ENCODE results near the gene MMS19.
"Not testable (repeated sequence)": the region's sequence is repeated elsewhere in the genome, so short reads cannot be mapped to it uniquely, and the experiment has no call there.

MMS19 gene

DNA sequence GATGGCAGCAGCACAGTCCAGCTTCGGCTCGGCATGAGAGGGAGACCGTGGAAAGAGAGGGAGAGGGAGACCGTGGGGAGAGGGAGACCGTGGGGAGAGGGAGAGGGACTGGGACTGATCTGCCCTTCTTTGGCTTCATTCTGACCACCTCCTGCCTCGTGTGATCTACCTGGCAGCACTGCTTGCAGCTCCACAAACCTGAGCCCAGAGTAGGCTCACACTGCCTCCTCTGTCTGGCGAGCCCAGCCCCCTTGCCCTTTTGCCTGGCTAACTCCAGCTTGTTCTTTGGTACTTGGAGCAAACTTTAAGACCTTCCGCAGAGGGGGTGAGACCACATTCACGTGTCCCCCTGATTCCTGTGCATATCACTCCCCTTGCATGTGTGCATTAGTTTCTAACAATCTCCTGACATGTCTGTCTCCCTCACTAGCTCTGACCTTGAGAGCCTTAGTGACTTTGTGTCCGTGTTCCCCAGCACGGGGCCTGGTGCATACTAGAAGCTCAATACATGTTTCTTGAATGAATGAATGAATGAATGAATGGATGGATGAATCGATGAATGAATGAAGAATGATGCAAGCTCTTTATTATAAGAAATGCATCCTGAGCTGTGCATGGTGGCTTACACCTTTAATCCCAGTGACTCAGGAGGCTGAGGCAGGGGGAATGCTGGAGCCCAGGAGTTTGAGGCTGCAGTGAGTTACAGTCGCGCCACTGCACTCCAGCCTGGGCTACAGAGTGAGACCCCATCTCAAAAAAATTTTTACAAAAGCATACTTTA is 31.7 kb upstream of the MMS19 start:
- no peak for DNase-seq (ENCODE audit: low read depth, low spot score)

DNA sequence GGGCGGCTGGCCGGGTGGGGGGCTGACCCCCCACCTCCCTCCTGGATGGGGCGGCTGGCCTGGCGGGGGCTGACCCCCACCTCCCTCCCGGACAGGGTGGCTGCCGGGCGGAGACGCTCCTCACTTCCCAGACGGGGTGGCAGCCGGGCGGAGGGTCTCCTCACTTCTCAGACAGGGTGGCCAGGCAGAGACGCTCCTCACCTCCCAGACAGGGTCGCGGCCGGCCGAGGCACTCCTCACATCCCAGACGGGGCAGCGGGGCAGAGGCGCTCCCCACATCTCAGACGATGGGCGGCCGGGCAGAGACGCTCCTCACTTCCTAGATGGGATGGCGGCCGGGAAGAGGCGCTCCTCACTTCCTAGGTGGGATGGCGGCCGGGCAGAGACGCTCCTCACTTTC is 30.7 kb upstream of the MMS19 start:
- not testable (repeated sequence) for DNase-seq (ENCODE audit: low read depth, low spot score)

DNA sequence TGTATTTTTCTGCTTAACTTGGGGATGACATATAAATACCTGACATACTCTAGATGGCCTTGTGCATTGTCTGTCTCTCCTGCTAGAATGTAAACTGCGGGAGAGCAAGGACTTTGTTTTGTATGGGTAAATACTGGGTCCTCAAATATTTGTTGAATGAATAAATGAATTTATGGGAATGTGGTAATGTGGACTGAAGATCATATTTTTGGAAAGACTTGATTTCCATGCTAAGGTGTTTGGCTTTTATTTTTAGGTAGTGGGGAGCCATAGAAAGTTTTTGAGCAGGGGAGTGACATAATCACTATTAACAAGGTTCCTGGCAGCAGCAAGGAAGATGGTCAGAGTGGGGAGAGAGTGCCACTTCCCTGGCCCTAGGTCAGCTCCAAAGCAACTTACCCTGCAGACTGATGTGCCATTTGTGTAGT is 27.5 kb upstream of the MMS19 start:
- DNase-seq (ENCODE audit: low read depth, low spot score), result no peak

DNA sequence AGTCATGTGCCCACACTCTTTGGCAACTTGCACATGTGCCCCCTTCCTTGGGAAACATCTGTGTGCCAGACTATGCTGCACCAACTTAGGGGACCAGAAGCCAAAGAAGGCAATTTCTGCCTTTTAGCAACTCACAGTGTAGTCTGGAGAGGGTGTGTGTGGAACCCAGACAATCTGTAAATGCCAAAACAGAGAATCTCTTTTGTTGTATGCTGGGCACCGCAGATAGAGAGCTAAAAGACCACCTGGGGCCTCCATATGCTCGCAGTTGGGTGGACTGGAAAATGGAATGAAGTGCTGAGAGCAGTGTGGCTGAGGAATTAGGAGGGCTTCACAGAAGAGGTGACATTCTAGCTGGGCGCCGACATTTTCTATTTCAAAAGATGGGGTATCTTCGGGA is 26.9 kb upstream of the MMS19 start:
- no peak for DNase-seq (ENCODE audit: low read depth, low spot score)

DNA sequence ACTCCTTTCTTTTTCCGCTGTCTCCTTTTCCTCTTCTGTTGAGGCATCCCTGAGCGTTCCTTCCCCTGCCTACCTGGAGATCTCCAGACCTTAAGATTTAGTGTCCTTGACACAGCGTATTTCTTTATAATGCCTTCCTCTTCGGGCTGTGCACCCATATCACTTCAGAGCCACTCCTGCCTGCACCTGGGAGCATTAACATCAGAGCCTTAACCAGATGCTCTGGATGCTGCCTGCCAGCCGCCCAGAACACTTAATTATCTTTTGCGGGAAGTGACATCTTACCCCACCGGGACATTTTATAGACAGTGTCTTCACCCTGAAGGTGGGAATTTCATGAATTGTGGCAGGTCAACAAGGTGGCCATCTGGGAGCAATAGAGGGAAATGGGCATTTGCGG is 24.7 kb upstream of the MMS19 start:
- no peak for DNase-seq (ENCODE audit: low read depth, low spot score)

GRCh38 chr10:97522071-97522470 is 23.8 kb upstream of the MMS19 start:
- no peak for DNase-seq (ENCODE audit: low read depth, low spot score)

- DNase-seq (ENCODE audit: low read depth, low spot score), result no peak
Measured at GRCh38 chr10:97520978-97521761, 22.9 kb upstream of the MMS19 start.

DNA sequence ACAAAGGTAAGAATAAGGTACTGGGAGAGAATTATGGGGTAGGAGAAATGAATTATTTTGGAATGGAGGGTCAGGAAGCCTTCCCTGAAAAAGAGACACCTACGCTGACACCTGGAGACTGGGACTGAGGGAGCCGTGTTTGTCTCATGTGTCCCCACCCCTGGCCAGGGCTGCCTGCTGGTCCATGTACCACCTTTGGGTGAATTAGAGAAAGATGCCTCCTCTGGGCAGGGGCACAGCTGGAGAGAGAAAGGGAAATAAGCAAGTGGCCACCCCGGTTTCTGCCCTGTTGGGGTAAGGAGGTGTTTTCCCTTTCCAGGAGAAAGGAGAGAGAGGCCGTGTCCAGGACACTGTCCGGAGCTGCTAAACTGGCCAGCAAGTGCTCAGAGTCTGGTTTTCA is 22.3 kb upstream of the MMS19 start:
- DNase-seq (ENCODE audit: low read depth, low spot score), result no peak

DNA sequence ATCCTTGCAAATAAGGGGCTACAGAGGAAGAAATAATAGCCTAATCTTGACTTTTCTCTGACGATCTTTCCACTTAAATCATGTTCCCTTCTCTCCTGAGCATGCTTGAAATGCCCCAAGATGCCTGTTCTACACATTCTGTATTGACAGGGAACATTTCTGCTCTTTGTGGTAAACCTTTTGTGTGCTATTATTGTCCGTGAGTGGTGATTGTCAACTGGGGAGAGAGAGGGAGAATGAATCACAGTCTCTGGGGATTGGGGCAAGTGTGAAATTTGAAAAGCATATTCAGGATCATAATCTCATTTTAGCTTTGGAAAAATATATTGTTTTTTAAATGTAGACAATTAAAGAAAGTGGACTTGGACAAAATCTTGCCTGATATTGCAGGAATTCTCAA is 21.1 kb upstream of the MMS19 start:
- no peak for DNase-seq (ENCODE audit: low read depth, low spot score)

- DNase-seq (ENCODE audit: low read depth, low spot score), result no peak
Measured at GRCh38 chr10:97518301-97519043, 20.2 kb upstream of the MMS19 start.

- DNase-seq (ENCODE audit: low read depth, low spot score), result no peak
Measured at GRCh38 chr10:97517778-97518300, 19.6 kb upstream of the MMS19 start.

DNA sequence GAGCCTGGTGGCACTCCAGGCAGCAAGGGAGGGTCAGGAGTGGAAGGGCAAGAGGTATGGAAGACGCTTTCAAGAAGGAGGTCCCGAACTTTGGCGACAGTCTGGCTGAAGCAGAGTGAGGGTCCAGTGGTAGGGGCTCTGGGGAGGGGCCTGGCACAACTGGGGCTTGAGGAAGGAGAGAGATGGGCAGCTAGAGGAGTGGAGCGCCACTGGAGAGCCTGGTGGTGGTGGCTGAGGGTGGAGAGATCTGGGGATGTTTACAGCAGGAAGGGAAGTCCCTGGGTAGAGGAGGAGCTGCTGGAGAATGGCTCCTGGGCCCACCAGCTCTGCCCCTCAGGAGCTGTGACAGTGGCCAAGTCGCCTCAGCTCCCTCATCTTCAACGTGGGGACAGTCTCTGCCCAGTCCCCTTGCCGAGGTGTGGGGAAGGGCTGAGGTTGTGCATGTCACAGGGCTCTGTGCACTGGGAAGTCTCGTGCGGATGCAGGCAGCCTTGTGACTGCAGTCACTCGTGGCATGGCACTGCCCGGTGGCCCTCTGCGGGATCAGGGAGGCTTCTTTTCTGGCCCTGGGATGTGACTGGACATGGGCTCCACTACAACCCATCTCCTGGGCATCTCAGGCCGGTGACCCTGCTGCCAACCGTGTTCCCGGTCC is 19.0 kb upstream of the MMS19 start:
- no peak for DNase-seq (ENCODE audit: low read depth, low spot score)

- DNase-seq (ENCODE audit: low read depth, low spot score), result no peak
Measured at GRCh38 chr10:97515271-97515978, 17.2 kb upstream of the MMS19 start.

GRCh38 chr10:97514344-97514743 is 16.1 kb upstream of the MMS19 start:
- no peak for DNase-seq (ENCODE audit: low read depth, low spot score)

GRCh38 chr10:97512993-97513392 is 14.8 kb upstream of the MMS19 start:
- DNase-seq (ENCODE audit: low read depth, low spot score), result no peak

DNA sequence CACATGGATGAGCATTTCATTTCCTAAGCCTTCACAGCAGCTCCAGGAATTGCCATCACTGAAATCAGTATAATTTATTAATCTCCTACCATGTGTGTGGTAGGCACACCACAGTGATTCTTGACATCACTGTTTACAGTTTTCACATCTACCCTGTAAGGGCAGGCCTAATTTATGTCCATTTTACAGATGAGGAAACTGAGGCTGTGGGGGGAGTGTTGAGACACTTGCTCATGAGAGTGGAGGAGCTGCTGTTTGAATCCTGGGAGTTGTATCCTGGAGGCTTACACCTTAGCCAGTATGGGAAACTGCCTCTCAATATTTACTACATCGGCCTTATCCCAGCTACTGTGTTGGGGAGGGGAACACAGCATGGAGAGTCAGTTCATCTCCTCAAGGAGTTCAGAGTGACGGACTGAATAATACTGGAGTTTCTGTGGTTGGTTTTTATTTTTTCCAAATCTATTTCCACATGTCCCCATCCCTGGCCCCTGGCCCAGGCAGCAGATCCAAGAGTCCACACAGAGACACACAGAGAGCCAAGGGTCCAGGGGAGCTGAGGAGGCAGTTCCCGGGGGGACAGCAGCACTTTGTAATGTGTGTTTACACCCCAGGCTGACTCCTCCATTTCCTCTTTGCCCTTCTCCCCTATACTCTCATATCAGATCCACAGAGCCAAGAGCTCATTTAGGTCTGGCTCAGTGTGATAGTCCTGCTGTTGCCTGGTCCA is 13.7 kb upstream of the MMS19 start:
- no peak for DNase-seq (ENCODE audit: low read depth, low spot score)

GRCh38 chr10:97510686-97511085 is 12.5 kb upstream of the MMS19 start:
- DNase-seq (ENCODE audit: low read depth, low spot score), result no peak

DNA sequence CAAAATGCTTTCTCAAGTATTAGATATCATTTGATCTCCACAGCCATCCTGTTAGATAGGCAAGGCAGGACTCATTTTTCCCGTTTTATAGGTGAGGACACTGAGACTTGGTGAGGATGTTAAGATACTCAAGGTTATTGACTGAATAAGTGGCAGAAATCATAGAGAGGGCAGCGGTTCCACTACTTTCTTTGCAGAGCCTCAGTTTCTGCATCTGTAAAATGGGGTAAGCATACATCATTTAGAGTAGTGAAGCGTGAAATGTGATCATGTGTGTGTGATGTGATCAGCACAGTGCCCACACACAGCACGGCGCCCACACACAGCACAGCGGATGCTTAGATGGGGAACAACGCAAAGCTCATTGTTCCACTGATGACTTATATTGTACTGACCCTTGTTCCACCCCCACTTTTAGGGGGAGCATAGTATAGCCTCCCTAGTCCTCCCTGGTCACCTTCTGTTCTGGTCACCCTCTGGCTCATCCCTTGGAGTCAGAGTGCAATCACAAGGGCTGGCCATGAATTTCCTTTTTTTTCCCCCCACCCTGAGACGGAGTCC is 11.0 kb upstream of the MMS19 start:
- DNase-seq (ENCODE audit: low read depth, low spot score), result no peak

- no peak for DNase-seq (ENCODE audit: low read depth, low spot score)
Measured at GRCh38 chr10:97508342-97508741, 10.1 kb upstream of the MMS19 start.

All from activated CD4-positive, CD25-positive, alpha-beta regulatory T cell treated with anti-CD3 and anti-CD28 coated beads, Interleukin-2, amount 50 U/mL, for 16 hours (primary cell).